SIG-M5 (cell line): Measurements from ENCODE around the gene ARMH4.

Experiments
- DNase-seq: peaks from one replicate; lab custom pipeline; 2025; lab: John Stamatoyannopoulos, UW

ARMH4 gene

DNA sequence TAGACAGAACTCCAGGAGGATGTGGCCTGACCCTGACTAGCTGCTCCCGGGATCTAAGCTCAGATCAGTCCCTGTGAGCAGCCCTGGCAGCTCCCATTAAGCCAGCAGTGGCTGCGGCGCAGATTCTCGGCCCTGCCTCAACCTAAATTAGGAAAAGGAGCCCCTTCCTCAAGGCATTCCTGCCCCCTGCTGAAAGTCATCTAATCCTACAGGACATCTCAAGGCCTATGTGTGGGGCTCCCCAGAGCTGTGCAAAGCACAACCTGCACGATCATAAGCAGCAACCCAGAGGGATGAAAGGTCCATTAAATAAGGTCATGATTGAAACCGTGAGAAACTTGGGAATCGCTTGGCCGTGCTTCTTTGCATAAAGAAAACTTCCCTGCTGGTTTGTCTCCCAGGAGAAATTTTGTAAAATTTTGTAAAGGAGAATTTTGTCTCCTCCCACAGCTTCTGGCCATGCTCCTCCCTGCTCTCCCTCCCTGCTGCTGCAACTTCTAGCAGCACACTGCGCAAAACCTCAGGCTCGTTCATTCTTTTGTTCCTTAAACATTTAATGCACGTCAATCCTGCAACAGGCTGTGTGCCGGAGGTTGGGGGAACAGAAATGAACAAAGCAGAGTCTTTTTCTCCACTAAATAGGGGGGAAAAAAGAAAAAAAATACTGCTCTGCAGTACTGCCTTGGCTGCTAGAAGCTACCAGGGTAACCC, 189.5 kb downstream of the ARMH4 start:
- no peak for DNase-seq

DNA sequence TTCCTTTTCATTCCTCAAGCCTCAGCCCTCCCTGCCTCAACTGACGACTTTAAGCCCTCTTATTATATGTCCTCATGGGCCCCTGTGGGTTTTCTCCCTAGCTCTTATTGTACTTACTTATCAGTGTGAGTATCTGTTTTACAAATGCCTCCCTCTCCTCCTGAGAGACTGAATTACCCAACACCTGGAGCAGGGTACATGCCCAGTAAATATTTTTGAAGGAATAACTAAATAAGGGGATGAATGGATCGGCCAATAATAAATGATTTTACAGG, 190.3 kb downstream of the ARMH4 start:
- DNase-seq = no peak

DNA sequence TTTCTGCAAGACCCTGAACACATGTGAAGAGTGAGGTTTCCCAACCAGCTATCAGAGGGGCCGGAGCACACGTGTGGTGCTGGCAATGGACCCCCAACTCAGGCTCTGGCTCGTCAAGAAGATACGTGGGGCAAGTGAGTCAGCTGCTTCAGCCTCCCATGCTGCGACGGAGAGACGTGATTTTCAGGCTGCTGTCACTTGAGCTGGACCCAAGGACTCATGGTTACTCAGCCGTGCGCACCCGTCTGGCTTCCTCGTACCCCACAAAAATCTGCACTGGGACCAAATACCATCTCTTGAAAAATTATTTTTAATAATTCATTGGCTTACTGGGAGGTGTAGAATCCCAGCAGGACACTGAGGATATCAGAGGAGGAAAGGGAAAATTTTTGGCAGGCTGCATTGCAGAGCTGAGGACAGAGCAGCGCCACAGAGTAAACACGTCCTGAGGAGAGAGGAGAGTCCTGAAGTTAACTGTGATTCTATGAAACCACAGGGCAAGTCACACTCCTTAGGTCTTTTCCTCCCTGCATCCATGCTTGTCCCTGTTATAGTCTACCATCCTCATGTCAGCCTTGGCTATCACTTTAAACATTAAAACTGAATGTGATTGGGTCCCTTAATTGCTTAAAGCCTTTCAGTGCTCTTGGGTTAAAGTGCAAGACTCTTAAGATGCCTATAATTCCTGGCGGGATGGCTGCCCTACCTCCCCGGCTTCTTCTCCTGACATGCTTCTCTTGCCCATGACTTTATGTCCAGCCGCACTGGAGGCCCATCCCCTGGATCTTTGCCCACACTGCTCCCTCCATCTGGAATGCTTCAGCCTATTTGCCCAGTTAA, 190.8 kb downstream of the ARMH4 start:
- no peak for DNase-seq

DNA sequence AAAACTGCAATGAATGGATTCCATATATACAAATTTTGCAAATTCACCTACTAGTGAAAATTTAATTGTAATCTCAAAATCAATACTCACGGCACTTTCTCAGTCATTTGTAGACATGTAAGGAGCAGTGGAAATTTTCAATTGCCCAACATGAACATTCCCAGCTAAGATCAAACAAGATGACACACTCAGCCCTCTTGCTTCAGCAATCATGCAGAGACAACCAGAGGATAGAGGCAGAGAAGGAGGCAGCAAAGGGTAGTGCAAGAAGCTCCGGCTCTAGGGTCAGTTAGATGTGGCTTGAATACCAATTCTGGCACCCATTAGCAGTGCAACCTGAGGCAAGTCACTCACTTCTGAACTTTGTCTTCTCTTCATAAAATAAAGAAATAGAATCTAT, 194.6 kb downstream of the ARMH4 start:
- no peak for DNase-seq
